ENCODE data around the gene DOCK3. TPM values are rescaled to one million over a fixed set of nuclear protein-coding genes. Genes with fewer than 3 reads are reported as not detected.

DOCK3 gene
- total RNA-seq, 1 donor, result 0.36 TPM

DNA sequence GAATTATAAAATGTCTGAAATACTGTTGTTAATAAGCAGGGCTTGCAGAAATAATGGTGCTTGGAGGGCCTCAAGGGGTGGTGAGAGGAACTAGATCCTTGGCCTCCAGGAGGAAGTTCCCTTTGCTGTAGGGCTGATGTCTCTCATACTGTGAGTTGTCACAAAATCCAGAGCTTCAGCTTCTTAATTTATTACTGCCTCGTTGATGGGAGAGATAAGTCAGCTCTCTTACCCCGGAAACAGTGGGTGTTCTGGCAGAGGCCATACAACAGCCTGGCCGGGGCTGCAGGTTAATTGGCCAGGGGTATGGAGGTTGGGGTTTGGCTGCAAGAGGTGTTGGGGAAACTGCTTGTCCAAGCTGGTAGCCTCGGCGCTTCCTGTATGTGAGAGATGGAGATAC, 42.3 kb upstream of the DOCK3 start:
- peaks cover 14% of the 10 kb centered on the region for H4K20me1 ChIP-seq (ENCODE audit: insufficient read depth, low read length)
- no peaks in the 10 kb centered on the region for H3K27me3 ChIP-seq (ENCODE audit: insufficient read depth, low read length)
- no peak overlapping the region for H3K27ac ChIP-seq (ENCODE audit: low read depth, low read length)
- H3K36me3 ChIP-seq (ENCODE audit: insufficient read depth, low read length), result no peaks in the 10 kb centered on the region
- H3K4me1 ChIP-seq (ENCODE audit: insufficient read depth, low read length), result peaks cover 31% of the 10 kb centered on the region
- TF ChIP-seq CTCF (IDR thresholded peaks at IDR 0.05; ENCODE audit: extremely low read depth, low read depth, low read length), result no peak
- H3K79me2 ChIP-seq (ENCODE audit: insufficient read depth, low read length), result peaks cover 92% of the 10 kb centered on the region
- H3K4me2 ChIP-seq (ENCODE audit: insufficient read depth, low read length), result no peak overlapping the region
- no peak overlapping the region for H2AFZ ChIP-seq (ENCODE audit: low read length)
- no peak overlapping the region for H3K4me3 ChIP-seq (ENCODE audit: insufficient read depth, low read length)
- no peaks in the 10 kb centered on the region for H3K9me3 ChIP-seq (ENCODE audit: low read depth, low read length)
- DNase-seq (ENCODE audit: insufficient read length, low spot score, missing footprints), result peak; percentile 58

DNA sequence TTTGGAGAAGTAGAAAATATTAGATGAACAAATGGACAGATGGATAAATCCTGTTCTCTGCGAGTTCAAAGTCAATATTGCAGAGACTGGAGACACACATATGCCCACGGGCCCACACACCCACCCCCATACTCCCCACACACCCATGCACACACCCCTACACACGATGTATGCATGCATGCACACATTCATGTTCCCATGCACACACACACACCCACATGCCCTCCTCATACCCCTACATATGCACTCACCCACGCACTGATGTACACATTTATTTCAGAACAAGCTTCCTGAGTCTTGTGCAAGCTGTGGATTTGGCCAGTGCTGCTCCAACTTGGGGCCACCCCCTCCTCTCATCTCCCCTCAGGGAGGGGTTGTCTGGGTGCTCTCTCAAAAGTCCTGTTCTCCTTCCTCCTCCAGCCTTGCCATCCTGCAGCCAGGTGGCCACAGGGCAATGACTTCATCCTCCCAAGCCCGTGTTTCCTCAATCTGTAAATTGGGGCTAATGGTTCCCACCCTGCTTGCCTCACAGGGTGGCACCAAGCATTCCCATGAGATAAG, 41.4 kb upstream of the DOCK3 start:
- no peaks in the 10 kb centered on the region for H3K9me3 ChIP-seq (ENCODE audit: low read depth, low read length)
- peaks cover 6% of the 10 kb centered on the region for H4K20me1 ChIP-seq (ENCODE audit: insufficient read depth, low read length)
- H3K27me3 ChIP-seq (ENCODE audit: insufficient read depth, low read length), result no peaks in the 10 kb centered on the region
- peaks cover 31% of the 10 kb centered on the region for H3K4me1 ChIP-seq (ENCODE audit: insufficient read depth, low read length)
- no peak overlapping the region for H3K4me2 ChIP-seq (ENCODE audit: insufficient read depth, low read length)
- DNase-seq (ENCODE audit: insufficient read length, low spot score, missing footprints), result peak; percentile 17
- H3K36me3 ChIP-seq (ENCODE audit: insufficient read depth, low read length), result no peaks in the 10 kb centered on the region
- peaks cover 92% of the 10 kb centered on the region for H3K79me2 ChIP-seq (ENCODE audit: insufficient read depth, low read length)
- no peak overlapping the region for H3K4me3 ChIP-seq (ENCODE audit: insufficient read depth, low read length)
- no peak for TF ChIP-seq CTCF (IDR thresholded peaks at IDR 0.05; ENCODE audit: extremely low read depth, low read depth, low read length)
- no peak overlapping the region for H2AFZ ChIP-seq (ENCODE audit: low read length)
- no peak overlapping the region for H3K27ac ChIP-seq (ENCODE audit: low read depth, low read length)

- H4K20me1 ChIP-seq (ENCODE audit: insufficient read depth, low read length), result peaks cover 3% of the 10 kb centered on the region
- peaks cover 84% of the 10 kb centered on the region for H3K79me2 ChIP-seq (ENCODE audit: insufficient read depth, low read length)
- no peak overlapping the region for H3K4me2 ChIP-seq (ENCODE audit: insufficient read depth, low read length)
- peaks cover 45% of the 10 kb centered on the region for H3K4me1 ChIP-seq (ENCODE audit: insufficient read depth, low read length)
- no peak overlapping the region for H3K4me3 ChIP-seq (ENCODE audit: insufficient read depth, low read length)
- H3K27me3 ChIP-seq (ENCODE audit: insufficient read depth, low read length), result no peaks in the 10 kb centered on the region
- H2AFZ ChIP-seq (ENCODE audit: low read length), result no peak overlapping the region
- H3K36me3 ChIP-seq (ENCODE audit: insufficient read depth, low read length), result no peaks in the 10 kb centered on the region
- TF ChIP-seq CTCF (IDR thresholded peaks at IDR 0.05; ENCODE audit: extremely low read depth, low read depth, low read length), result no peak
- no peak overlapping the region for H3K27ac ChIP-seq (ENCODE audit: low read depth, low read length)
- no peaks in the 10 kb centered on the region for H3K9me3 ChIP-seq (ENCODE audit: low read depth, low read length)
- peak; percentile 21 for DNase-seq (ENCODE audit: insufficient read length, low spot score, missing footprints)
Measured at GRCh38 chr3:50635066-50635465, 39.7 kb upstream of the DOCK3 start.

GRCh38 chr3:50637011-50637410, 37.7 kb upstream of the DOCK3 start:
- Histone ChIP-seq H2AFZ (ENCODE audit: low read length) (no peak overlapping the region), H3K27ac (ENCODE audit: low read depth, low read length) (no peak overlapping the region), H3K27me3 (ENCODE audit: insufficient read depth, low read length) (no peaks in the 10 kb centered on the region), H3K9me3 (ENCODE audit: low read depth, low read length) (no peaks in the 10 kb centered on the region), H3K4me2 (ENCODE audit: insufficient read depth, low read length) (no peak overlapping the region), H3K4me1 (ENCODE audit: insufficient read depth, low read length) (peaks cover 41% of the 10 kb centered on the region), H4K20me1 (ENCODE audit: insufficient read depth, low read length) (no peaks in the 10 kb centered on the region), H3K79me2 (ENCODE audit: insufficient read depth, low read length) (peaks cover 81% of the 10 kb centered on the region), H3K4me3 (ENCODE audit: insufficient read depth, low read length) (no peak overlapping the region), H3K36me3 (ENCODE audit: insufficient read depth, low read length) (peaks cover 10% of the 10 kb centered on the region)
- no peak for TF ChIP-seq CTCF (IDR thresholded peaks at IDR 0.05; ENCODE audit: extremely low read depth, low read depth, low read length)
- peak; percentile 54 for DNase-seq (ENCODE audit: insufficient read length, low spot score, missing footprints)

Measured in osteoblast (primary cell).